GM12874 (cell line): ENCODE data around the gene CORIN.

Source experiments
- CTCF ChIP-seq: IDR thresholded peaks from 2 replicates; pipeline ENCODE4 v1.5.1; 2011; ENCODE audit warnings: low read depth, mild to moderate bottlenecking, control low read depth, low read length, moderate library complexity; ENCODE audit not compliant: insufficient read depth

Gene CORIN

GRCh38 chr4:47763279-47763678 lies 74.6 kb downstream of the CORIN start:
- TF ChIP-seq CTCF = no peak

DNA sequence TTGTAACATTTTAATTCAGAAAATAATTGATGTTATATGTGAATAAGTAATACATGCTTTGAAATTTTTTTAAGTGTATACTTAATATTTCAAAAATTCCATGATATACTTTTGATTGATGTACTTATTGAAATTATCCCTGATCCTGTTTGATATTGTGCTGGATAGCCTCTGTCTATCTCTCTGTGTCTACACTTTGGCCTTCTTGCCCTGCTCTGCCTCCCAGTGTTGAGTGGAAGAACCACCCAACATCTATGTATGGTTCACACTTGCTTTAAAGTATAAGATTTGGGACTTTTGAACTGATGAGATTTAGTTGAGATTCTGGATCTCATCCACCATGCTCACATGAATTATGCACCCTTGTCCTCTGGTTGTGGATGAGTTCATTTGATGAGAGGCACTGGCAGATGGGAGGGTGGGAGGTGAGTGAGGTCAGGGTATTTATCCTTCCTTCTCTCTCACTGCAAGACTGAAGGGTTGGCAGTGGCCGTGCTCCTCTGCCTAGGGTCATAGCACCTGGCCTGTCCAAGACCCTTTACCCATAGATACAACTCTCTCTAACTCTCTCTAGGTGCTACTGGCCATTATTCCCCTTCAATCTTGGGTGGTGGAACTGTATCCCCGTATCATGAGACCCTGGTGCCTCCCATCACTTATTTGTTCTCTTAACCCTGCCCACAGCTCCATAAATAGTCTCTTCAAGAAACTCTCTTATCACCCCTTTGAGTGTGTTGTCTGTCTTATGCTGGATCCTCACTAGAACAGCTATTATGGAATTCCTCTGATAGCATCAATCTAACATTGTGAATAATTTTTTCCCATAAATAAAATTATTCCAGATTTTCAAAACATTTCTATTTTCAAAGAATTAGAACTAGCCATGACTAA lies 75.2 kb downstream of the CORIN start:
- no peak for TF ChIP-seq CTCF

- TF ChIP-seq CTCF = no peak
Measured at GRCh38 chr4:47752214-47752613, 85.7 kb downstream of the CORIN start.

DNA sequence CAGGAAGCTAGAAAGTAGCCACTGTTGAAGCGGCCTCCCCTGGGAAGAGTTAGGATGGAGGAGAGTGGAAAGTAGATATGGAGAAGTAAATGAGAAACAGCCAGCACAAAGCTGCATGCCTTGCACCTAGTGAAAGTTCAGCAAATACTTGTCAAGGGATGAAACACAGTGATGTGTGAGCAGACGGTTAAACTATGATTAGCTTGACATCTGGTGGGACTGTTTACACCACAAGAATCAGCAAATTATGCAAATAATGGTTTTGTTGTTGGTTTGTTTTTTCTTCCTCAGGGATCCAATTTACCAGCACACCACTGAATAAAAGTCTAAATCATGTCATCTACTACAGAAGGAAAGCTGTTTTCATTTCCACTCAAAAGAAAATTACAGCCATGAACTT lies 87.1 kb downstream of the CORIN start:
- TF ChIP-seq CTCF = no peak

- no peak for TF ChIP-seq CTCF
Measured at GRCh38 chr4:47749858-47750257, 88.0 kb downstream of the CORIN start.

- no peak for TF ChIP-seq CTCF
Measured at GRCh38 chr4:47749060-47749459, 88.8 kb downstream of the CORIN start.

- no peak for TF ChIP-seq CTCF
Measured at GRCh38 chr4:47747846-47748494, 89.9 kb downstream of the CORIN start.
